C4-2B (cell line): ENCODE results near the gene AFAP1L2.

Source experiments
- ZFX ChIP-seq: fragments of 450-650 bp; IDR thresholded peaks from 2 replicates; pipeline ENCODE4 v1.6.1; 2017
- TF ChIP-seq, protein P1 (sequence below): fragments of 450-650 bp; conservative IDR thresholded peaks from 2 replicates; pipeline ENCODE4 v1.5.1; 2017; ENCODE audit warnings: mild to moderate bottlenecking

DNA sequence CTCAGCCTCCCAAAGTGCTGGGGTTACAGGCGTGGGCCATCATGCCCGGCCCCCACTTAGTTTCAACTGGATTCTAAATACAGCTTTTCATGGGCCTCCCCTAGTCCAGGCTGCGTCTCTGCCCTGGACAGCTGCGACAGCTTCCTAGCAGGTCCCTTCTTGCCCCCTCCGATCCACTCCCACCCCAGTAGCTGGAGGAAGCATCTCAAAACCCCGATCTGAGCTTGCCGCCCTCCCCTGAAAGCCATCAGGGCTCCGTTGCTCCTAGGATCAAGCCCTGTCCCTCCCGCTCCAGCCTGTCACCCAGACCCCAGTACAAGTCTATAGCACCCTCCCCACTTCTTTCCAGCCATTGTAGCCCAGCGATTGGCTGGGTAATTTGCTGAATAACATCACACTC lies 100.7 kb downstream of the AFAP1L2 start:
- TF ChIP-seq, protein P1, sequence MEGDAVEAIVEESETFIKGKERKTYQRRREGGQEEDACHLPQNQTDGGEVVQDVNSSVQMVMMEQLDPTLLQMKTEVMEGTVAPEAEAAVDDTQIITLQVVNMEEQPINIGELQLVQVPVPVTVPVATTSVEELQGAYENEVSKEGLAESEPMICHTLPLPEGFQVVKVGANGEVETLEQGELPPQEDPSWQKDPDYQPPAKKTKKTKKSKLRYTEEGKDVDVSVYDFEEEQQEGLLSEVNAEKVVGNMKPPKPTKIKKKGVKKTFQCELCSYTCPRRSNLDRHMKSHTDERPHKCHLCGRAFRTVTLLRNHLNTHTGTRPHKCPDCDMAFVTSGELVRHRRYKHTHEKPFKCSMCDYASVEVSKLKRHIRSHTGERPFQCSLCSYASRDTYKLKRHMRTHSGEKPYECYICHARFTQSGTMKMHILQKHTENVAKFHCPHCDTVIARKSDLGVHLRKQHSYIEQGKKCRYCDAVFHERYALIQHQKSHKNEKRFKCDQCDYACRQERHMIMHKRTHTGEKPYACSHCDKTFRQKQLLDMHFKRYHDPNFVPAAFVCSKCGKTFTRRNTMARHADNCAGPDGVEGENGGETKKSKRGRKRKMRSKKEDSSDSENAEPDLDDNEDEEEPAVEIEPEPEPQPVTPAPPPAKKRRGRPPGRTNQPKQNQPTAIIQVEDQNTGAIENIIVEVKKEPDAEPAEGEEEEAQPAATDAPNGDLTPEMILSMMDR = no peak
- no peak for TF ChIP-seq ZFX
